IMR-90 (cell line): ENCODE results near the gene ABHD13. TPM values are rescaled to one million over a fixed set of nuclear protein-coding genes. Genes with fewer than 3 reads are reported as not detected.
"Not testable (repeated sequence)": the region's sequence is repeated elsewhere in the genome, so short reads cannot be mapped to it uniquely, and the experiment has no call there.

Experiments
- ATAC-seq: fragments of 200-7000 bp; cut with Tn5 transposase; 2 replicates; pipeline ENCODE4 v1.9.1; 2020; ENCODE audit warnings: low read depth, mild to moderate bottlenecking, moderate library complexity
- BruUV-seq: library from RNA; stranded (reverse); fragments of 400-500 nt; replicated peaks from 2 replicates; lab custom pipeline; 2021; lab: Mats Ljungman, UMichigan
- CTCF ChIA-PET: fragments of 300-600 bp; formaldehyde crosslinking; extraction: SDS; loops from one replicate; lab custom pipeline; 2021; ENCODE audit warnings: antibody characterized with exemption; lab: Yijun Ruan, JAX
- POLR2A ChIA-PET: fragments of 300-600 bp; sonication (Branson Sonifier 250); formaldehyde crosslinking; loops from one replicate; lab custom pipeline; 2022; ENCODE audit warnings: antibody characterized with exemption; ENCODE audit not compliant: unreplicated experiment; lab: Charles Lee
- DNase-seq: peaks from one replicate; pipeline ENCODE4 v3.0.0; 2013
- H2AFZ ChIP-seq: replicated peaks from 2 replicates; pipeline ENCODE3; 2013; ENCODE audit warnings: low read length, mild to moderate bottlenecking; ENCODE audit not compliant: poor library complexity
- H2AK5ac ChIP-seq: 2 replicates; pipeline ENCODE4 v1.6.1; 2013; ENCODE audit warnings: low read depth, low read length, inconsistent platforms
- H2AK9ac ChIP-seq: replicated peaks from 2 replicates; pipeline ENCODE3; 2013; ENCODE audit warnings: mild to moderate bottlenecking, low read depth, low read length, moderate library complexity; ENCODE audit not compliant: poor library complexity
- H2BK120ac ChIP-seq: 2 replicates; pipeline ENCODE4 v1.6.1; 2013; ENCODE audit warnings: low read depth, low read length, inconsistent platforms
- H2BK15ac ChIP-seq: 3 replicates; pipeline ENCODE4 v1.6.1; 2013; ENCODE audit warnings: low read depth, low read length, inconsistent platforms
- H2BK20ac ChIP-seq: 2 replicates; pipeline ENCODE4 v1.6.1; 2013; ENCODE audit warnings: low read depth, mild to moderate bottlenecking, inconsistent platforms, low read length, moderate library complexity
- H2BK5ac ChIP-seq: 2 replicates; pipeline ENCODE4 v1.6.1; 2013; ENCODE audit warnings: mild to moderate bottlenecking, low read depth, low read length, inconsistent platforms; ENCODE audit not compliant: poor library complexity, severe bottlenecking
- H3K14ac ChIP-seq: replicated peaks from 2 replicates; pipeline ENCODE4 v1.6.1; 2013; ENCODE audit warnings: low read depth, low read length, inconsistent platforms
- H3K18ac ChIP-seq: 2 replicates; pipeline ENCODE4 v1.6.1; 2013; ENCODE audit warnings: low read depth, low read length, control low read depth
- H3K23ac ChIP-seq: 2 replicates; pipeline ENCODE4 v1.6.1; 2013; ENCODE audit warnings: low read depth, low read length, inconsistent platforms
- H3K27ac ChIP-seq: 2 replicates; pipeline ENCODE4 v1.5.1; 2013; ENCODE audit warnings: mild to moderate bottlenecking, control low read depth, low read length; ENCODE audit not compliant: insufficient read depth
- H3K27me3 ChIP-seq: 2 replicates; pipeline ENCODE4 v1.6.1; 2013; ENCODE audit warnings: low read length; ENCODE audit not compliant: control insufficient read depth, insufficient read depth
- H3K36me3 ChIP-seq: 2 replicates; pipeline ENCODE4 v1.6.1; 2013; ENCODE audit warnings: low read length, mixed read lengths; ENCODE audit not compliant: control insufficient read depth, insufficient read depth
- H3K4ac ChIP-seq: 2 replicates; pipeline ENCODE4 v1.6.1; 2013; ENCODE audit warnings: low read depth, low read length, inconsistent platforms
- H3K4me1 ChIP-seq: 2 replicates; pipeline ENCODE4 v1.6.1; 2013; ENCODE audit warnings: low read length, mixed read lengths; ENCODE audit not compliant: control insufficient read depth, insufficient read depth
- H3K4me2 ChIP-seq: 2 replicates; pipeline ENCODE4 v1.6.1; 2013; ENCODE audit warnings: low read depth, mild to moderate bottlenecking, control low read depth, low read length, moderate library complexity
- H3K4me3 ChIP-seq: 2 replicates; pipeline ENCODE4 v1.5.1; 2013; ENCODE audit warnings: low read depth, mild to moderate bottlenecking, control low read depth, low read length, moderate library complexity; ENCODE audit not compliant: insufficient read depth
- H3K56ac ChIP-seq: 2 replicates; pipeline ENCODE4 v1.6.1; 2013; ENCODE audit warnings: low read length, inconsistent platforms; ENCODE audit not compliant: insufficient read depth; ENCODE audit errors: extremely low read depth
- H3K79me1 ChIP-seq, 2 experiments: 2 replicates each; pipeline ENCODE4 v1.6.1; 2013; ENCODE audit warnings: low read length in 2 of 2, inconsistent platforms in 1 of 2, low read depth in 1 of 2
- H3K9ac ChIP-seq: 2 replicates; pipeline ENCODE4 v1.6.1; 2013; ENCODE audit warnings: low read depth, low read length, control low read depth
- H3K9me1 ChIP-seq: 2 replicates; pipeline ENCODE4 v1.6.1; 2013; ENCODE audit warnings: low read length, inconsistent platforms; ENCODE audit not compliant: insufficient read depth
- H3K9me3 ChIP-seq: 2 replicates; pipeline ENCODE4 v1.6.1; 2013; ENCODE audit warnings: low read length; ENCODE audit not compliant: control insufficient read depth, insufficient read depth
- H4K20me1 ChIP-seq: 2 replicates; pipeline ENCODE4 v1.6.1; 2013; ENCODE audit warnings: low read length, inconsistent platforms; ENCODE audit not compliant: insufficient read depth
- H4K5ac ChIP-seq: 2 replicates; pipeline ENCODE4 v1.6.1; 2013; ENCODE audit warnings: mild to moderate bottlenecking, low read depth, low read length, control low read depth
- H4K8ac ChIP-seq, 2 experiments: 2 replicates each; pipeline ENCODE4 v1.6.1; 2013; ENCODE audit warnings: low read depth in 2 of 2, low read length in 2 of 2, control low read depth in 1 of 2, inconsistent platforms in 1 of 2
- H4K91ac ChIP-seq: 2 replicates; pipeline ENCODE4 v1.6.1; 2013; ENCODE audit warnings: low read depth, low read length, inconsistent platforms; ENCODE audit not compliant: insufficient read depth
- WGBS, 2 experiments: methylation state at CpG; one replicate each; pipeline versions ENCODE4 v1.1.5 to v1.1.7; 2013; ENCODE audit warnings: missing lambda C conversion rate in 2 of 2; ENCODE audit not compliant: insufficient read length in 1 of 2; ENCODE audit errors: extremely low coverage in 2 of 2; 5-methylcytosine and 5-hydroxymethylcytosine counted together
- dilution Hi-C: fragments of 300-500 bp; cut with HindIII; formaldehyde crosslinking; loops from one replicate; pipeline ENCODE4 v1.14.3; 2018; ENCODE audit warnings: low sequenced_read_pairs; ENCODE audit not compliant: unreplicated experiment
- in situ Hi-C: fragments of 300-500 bp; cut with MboI; formaldehyde crosslinking; loops from 3 replicates; pipeline ENCODE4 v1.14.3; 2019; ENCODE audit warnings: low sequenced_read_pairs, inconsistent platforms, mixed read lengths
- intact Hi-C: fragments of 100-400 bp; cut with micrococcal nuclease; formaldehyde crosslinking; loops from 2 replicates; pipeline ENCODE4 v1.10.0; 2022
- polyA plus RNA-seq, 3 experiments: library from polyadenylated mRNA; depleted of rRNA; stranded (reverse); fragments of >200 nt; gene quantifications; 2 replicates each; pipeline ENCODE4 v1.2.3, GENCODE V29; 2012; ENCODE audit warnings: low replicate concordance in 1 of 3
- total RNA-seq: library from RNA; depleted of rRNA; stranded (reverse); fragments of >200 nt; gene quantifications from 2 replicates; pipeline ENCODE4 v1.2.3, GENCODE V29; 2012

ABHD13 gene
- total and polyA plus RNA-seq, 2 of the 4 experiments (the other 2 are of a cell fraction), result 4.0 to 4.1 TPM

DNA sequence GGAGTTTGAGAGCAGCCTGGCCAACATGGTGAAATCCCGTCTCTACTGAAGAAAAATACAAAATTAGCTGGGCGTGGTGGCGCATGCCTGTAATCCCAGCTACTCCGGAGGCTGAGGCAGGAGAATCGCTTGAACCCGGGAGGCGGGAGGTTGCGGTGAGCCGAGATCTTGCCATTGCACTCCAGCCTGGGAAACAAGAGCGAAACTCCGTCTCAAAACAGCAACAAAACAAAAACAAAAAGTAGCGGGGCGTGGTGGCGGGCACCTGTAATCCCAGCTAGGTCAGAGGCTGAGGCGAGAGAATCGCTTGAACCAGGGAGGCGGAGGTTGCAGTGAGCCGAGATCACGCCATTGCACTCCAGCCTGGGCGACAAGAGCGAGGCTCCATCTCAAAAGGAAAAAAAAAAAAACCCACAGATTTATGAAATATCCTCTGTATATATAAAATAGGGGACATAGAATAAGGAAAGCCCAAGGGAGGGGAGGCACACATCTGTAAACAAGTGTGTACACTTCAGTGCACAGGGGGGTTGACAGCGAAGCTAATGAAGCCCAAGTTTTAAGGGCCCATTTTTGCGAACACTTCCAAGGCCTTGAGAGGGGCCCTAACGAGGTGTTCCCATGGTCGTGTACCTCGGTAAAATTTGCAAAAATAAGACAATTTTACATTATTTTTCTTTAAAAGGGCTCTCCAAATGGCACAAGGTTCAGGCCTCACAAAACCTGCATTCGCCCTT lies 717 bp upstream of the ABHD13 start:
- CTCF ChIA-PET, result interaction anchor here (0.7 kb wide), 1 partner anchor 58 kb away, joined by 3 read pairs; no protein-coding TSS in a partner anchor
- not testable (repeated sequence) for ATAC-seq

More for the DNA sequence above, 717 bp upstream of the ABHD13 start:
- DNase-seq, POLR2A ChIA-PET, H3K27me3 ChIP-seq, in situ Hi-C loops, H2BK20ac ChIP-seq, BruUV-seq, H3K9me3 ChIP-seq, intact Hi-C loops, H4K20me1 ChIP-seq, dilution Hi-C loops, H3K9me1 ChIP-seq, H3K36me3 ChIP-seq, H3K4me1 ChIP-seq: not testable (repeated sequence)
- WGBS, 2 experiments, result 96% methylated on average over 9 of the region's 27 CpGs; no CpG with 5 or more reads in 1 of the 2 experiments
- peak overlapping the region; percentile 92 for H4K5ac ChIP-seq
- H3K4me3 ChIP-seq, result peak overlapping the region; percentile 63
- H4K8ac ChIP-seq, result peak overlapping the region; percentile 100
- peak overlapping the region; percentile 98 for H4K91ac ChIP-seq
- peak overlapping the region; percentile 92 for H2AK9ac ChIP-seq
- H2AFZ ChIP-seq, result peak overlapping the region; percentile 99
- H2BK120ac ChIP-seq, result peak overlapping the region; percentile 94
- peak overlapping the region; percentile 99 for H3K4ac ChIP-seq
- H2BK5ac ChIP-seq, result peak overlapping the region; percentile 86
- H3K23ac ChIP-seq, result peak overlapping the region; percentile 100
- peaks cover 19 to 53% of the 10 kb centered on the region in 2 experiments for H3K79me1 ChIP-seq
- H3K14ac ChIP-seq, result peak overlapping the region; percentile 100
- peak overlapping the region; percentile 87 for H3K56ac ChIP-seq
- H3K4me2 ChIP-seq, result peak overlapping the region; percentile 96
- peak overlapping the region; percentile 91 for H2AK5ac ChIP-seq
- H3K18ac ChIP-seq, result peak overlapping the region; percentile 87
- H3K9ac ChIP-seq, result peak overlapping the region; percentile 97
- H2BK15ac ChIP-seq, result peak overlapping the region; percentile 88; the same call in 1 of the 3 replicates
- H3K27ac ChIP-seq, result peak overlapping the region; percentile 95
